SK-N-SH treated with all-trans-retinoic acid at 6 μM for 48 hours (cell line): ENCODE data around the gene RAC2.

ENCODE experiments used
- ATAC-seq: fragments of 200-7000 bp; cut with Tn5 transposase; 3 replicates; pipeline ENCODE4 v1.9.1; 2020; ENCODE audit warnings: mild to moderate bottlenecking, moderate library complexity
- ARNTL ChIP-seq: fragments of 450-650 bp; formaldehyde crosslinking; IDR thresholded peaks from 2 replicates; pipeline ENCODE4 v1.5.0; 2020; ENCODE audit warnings: low read depth, mild to moderate bottlenecking, moderate library complexity, borderline replicate concordance
- CREB5 ChIP-seq: fragments of 250-450 bp; sonication (Bioruptor Pico); IDR thresholded peaks from 2 replicates; pipeline ENCODE4 v1.5.1; 2020; ENCODE audit warnings: low read depth, mild to moderate bottlenecking, moderate library complexity
- CSDC2 ChIP-seq: fragments of 250-450 bp; sonication (Bioruptor Pico); IDR thresholded peaks from 2 replicates; pipeline ENCODE4 v1.5.0; 2020; ENCODE audit warnings: mild to moderate bottlenecking, moderate library complexity
- CSRNP3 ChIP-seq: fragments of 250-450 bp; sonication (Bioruptor Pico); IDR thresholded peaks from 2 replicates; pipeline ENCODE4 v1.5.1; 2021; ENCODE audit warnings: mild to moderate bottlenecking, moderate library complexity
- ESRRG ChIP-seq: fragments of 250-450 bp; sonication (Bioruptor Pico); IDR thresholded peaks from 2 replicates; pipeline ENCODE4 v1.6.1; 2021; ENCODE audit warnings: mild to moderate bottlenecking
- GLIS3 ChIP-seq: fragments of 250-450 bp; sonication (Bioruptor Pico); IDR thresholded peaks from 2 replicates; pipeline ENCODE4 v1.5.0; 2020; ENCODE audit warnings: mild to moderate bottlenecking, moderate library complexity
- OSR1 ChIP-seq: fragments of 250-450 bp; sonication (Bioruptor Pico); IDR thresholded peaks from 2 replicates; pipeline ENCODE4 v1.8.0; 2022; ENCODE audit warnings: moderate library complexity, mild to moderate bottlenecking, inconsistent platforms
- POU6F1 ChIP-seq: fragments of 250-450 bp; sonication (Bioruptor Pico); IDR thresholded peaks from 2 replicates; pipeline ENCODE4 v1.8.0; 2021; ENCODE audit warnings: low read depth, mild to moderate bottlenecking, moderate library complexity, borderline replicate concordance
- RARB ChIP-seq: fragments of 250-450 bp; sonication (Bioruptor Pico); IDR thresholded peaks from 2 replicates; pipeline ENCODE4 v1.8.0; 2021; ENCODE audit warnings: mild to moderate bottlenecking, moderate library complexity
- SNAI2 ChIP-seq: fragments of 250-450 bp; sonication (Bioruptor Pico); IDR thresholded peaks from 2 replicates; pipeline ENCODE4 v1.5.0; 2020; ENCODE audit warnings: mild to moderate bottlenecking, moderate library complexity
- TOX ChIP-seq: fragments of 250-450 bp; sonication (Bioruptor Pico); IDR thresholded peaks from 2 replicates; pipeline ENCODE4 v1.8.0; 2021; ENCODE audit warnings: mild to moderate bottlenecking, moderate library complexity, borderline replicate concordance
- TSHZ2 ChIP-seq: fragments of 250-450 bp; sonication (Bioruptor Pico); IDR thresholded peaks from 2 replicates; pipeline ENCODE4 v1.5.0; 2020; ENCODE audit warnings: mild to moderate bottlenecking, moderate library complexity
- ZC3H10 ChIP-seq: fragments of 250-450 bp; sonication (Bioruptor Pico); IDR thresholded peaks from 2 replicates; pipeline ENCODE4 v1.5.1; 2021; ENCODE audit warnings: mild to moderate bottlenecking, moderate library complexity
- ZFP3 ChIP-seq: fragments of 250-450 bp; sonication (Bioruptor Pico); IDR thresholded peaks from 2 replicates; pipeline ENCODE4 v1.5.0; 2020; ENCODE audit warnings: mild to moderate bottlenecking, moderate library complexity
- ZFP30 ChIP-seq: fragments of 450-650 bp; formaldehyde crosslinking; IDR thresholded peaks from 2 replicates; pipeline ENCODE4 v1.5.0; 2022; ENCODE audit warnings: mild to moderate bottlenecking, moderate library complexity
- ZNF70 ChIP-seq: fragments of 450-650 bp; formaldehyde crosslinking; IDR thresholded peaks from 2 replicates; pipeline ENCODE4 v1.5.0; 2020; ENCODE audit warnings: mild to moderate bottlenecking, moderate library complexity
- ZNF8 ChIP-seq: fragments of 450-650 bp; formaldehyde crosslinking; IDR thresholded peaks from 2 replicates; pipeline ENCODE4 v1.5.0; 2020; ENCODE audit warnings: mild to moderate bottlenecking, moderate library complexity
- TF ChIP-seq, protein P1 (sequence below): fragments of 250-450 bp; sonication (Bioruptor Pico); IDR thresholded peaks from 2 replicates; pipeline ENCODE4 v1.8.0; 2020; ENCODE audit warnings: mild to moderate bottlenecking, moderate library complexity, borderline replicate concordance

RAC2 gene

DNA sequence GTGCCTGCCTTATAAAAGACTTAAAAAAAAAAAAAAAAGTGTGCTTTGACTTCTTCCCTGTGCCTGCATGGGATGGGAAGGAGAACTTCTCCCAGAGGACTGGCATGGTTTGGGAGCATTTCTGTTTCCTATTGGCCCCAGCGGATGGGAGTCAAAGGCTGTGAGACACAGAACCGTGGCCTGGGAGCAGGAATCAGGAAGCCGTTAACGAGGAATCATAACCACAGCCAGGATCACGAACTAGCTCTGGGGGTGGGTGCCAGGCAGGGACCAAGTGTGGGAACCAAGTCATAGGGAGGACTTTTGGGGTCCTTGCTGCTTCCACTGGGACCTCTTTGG, 56.5 kb downstream of the RAC2 start (continued):
- TF ChIP-seq POU6F1 (no peak), OSR1 (no peak), ZFP3 (CRISPR knock-in tag) (no peak), CSDC2 (CRISPR knock-in tag) (no peak), GLIS3 (CRISPR knock-in tag) (no peak), TOX (no peak), RARB (CRISPR knock-in tag) (no peak)
- TF ChIP-seq, protein P1, sequence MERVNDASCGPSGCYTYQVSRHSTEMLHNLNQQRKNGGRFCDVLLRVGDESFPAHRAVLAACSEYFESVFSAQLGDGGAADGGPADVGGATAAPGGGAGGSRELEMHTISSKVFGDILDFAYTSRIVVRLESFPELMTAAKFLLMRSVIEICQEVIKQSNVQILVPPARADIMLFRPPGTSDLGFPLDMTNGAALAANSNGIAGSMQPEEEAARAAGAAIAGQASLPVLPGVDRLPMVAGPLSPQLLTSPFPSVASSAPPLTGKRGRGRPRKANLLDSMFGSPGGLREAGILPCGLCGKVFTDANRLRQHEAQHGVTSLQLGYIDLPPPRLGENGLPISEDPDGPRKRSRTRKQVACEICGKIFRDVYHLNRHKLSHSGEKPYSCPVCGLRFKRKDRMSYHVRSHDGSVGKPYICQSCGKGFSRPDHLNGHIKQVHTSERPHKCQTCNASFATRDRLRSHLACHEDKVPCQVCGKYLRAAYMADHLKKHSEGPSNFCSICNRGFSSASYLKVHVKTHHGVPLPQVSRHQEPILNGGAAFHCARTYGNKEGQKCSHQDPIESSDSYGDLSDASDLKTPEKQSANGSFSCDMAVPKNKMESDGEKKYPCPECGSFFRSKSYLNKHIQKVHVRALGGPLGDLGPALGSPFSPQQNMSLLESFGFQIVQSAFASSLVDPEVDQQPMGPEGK, result no peak

DNA sequence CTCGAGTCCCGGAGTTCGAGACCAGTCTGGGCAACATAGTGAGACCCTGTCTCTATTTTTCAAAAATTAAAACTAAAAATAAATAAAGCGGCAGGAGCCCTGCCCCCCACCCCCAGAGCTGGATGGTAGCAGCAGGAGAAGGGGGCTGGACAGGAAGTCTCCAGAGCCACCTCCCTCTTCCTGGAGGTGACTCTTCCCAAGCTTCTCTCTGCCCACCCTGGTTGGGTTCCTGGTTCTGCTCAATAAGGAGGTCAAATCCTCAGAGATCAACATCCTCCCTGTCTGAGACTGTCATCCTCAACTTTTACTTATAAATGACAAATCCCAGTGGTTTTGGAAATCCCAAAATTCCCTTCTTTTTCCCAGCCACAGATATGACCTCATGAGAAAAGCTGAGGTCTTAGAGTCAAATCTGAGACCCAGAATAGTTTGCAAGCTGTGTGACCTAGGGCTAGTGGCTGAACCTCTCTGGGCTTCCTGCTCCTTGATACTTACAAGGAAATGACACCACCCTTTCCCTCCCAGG, 57.0 kb downstream of the RAC2 start:
- ATAC-seq, result no peak

DNA sequence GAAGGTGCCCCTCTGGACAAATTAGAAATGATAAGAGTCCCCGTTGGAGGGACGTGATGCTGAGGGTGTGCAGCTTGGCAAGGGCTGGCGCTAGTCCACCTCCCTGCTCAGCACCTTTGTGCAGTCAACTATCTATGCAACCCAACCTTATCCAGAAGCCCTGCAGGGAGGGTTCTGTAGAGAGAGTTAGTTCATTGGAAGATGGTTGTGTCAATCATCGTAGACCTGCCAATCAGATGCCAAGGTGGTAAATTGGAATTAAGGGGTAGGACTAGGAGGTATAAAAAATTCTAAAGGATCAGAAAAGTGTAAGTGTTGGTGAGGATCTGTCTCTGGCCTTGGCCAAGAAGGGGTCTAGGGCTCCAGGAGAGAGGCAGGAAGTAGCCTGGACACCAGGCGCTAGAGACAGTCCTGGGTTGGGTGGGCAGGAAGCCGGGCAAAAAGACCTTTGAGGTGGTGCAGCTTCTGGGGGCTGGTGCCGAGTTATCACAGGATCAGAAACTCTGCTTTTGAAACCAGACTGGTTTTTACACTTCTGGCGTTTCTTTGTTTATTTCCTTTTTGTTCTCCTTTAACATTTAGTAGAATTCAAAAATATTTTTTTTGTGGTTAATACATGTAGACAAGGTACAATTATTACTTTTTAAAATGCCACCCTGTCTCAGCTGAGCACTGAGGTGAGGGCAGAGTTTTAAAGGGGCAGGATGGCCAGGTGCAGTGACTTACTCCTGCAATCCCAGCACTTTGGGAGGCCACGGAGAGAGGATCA, 57.7 kb downstream of the RAC2 start:
- ATAC-seq, result peak; percentile 41
- no peak for TF ChIP-seq RARB (CRISPR knock-in tag)
- TF ChIP-seq CSDC2 (CRISPR knock-in tag), result no peak
- no peak for TF ChIP-seq OSR1
- no peak for TF ChIP-seq SNAI2 (CRISPR knock-in tag)
- TF ChIP-seq ZNF70 (CRISPR knock-in tag), result no peak
- TF ChIP-seq TOX, result no peak

More for the DNA sequence above, 57.0 kb downstream of the RAC2 start:
- TF ChIP-seq CSDC2 (CRISPR knock-in tag) (no peak), GLIS3 (CRISPR knock-in tag) (0 out of 2 replicates have a peak, but pooled peaks have one; percentile 58), TSHZ2 (CRISPR knock-in tag) (no peak)

DNA sequence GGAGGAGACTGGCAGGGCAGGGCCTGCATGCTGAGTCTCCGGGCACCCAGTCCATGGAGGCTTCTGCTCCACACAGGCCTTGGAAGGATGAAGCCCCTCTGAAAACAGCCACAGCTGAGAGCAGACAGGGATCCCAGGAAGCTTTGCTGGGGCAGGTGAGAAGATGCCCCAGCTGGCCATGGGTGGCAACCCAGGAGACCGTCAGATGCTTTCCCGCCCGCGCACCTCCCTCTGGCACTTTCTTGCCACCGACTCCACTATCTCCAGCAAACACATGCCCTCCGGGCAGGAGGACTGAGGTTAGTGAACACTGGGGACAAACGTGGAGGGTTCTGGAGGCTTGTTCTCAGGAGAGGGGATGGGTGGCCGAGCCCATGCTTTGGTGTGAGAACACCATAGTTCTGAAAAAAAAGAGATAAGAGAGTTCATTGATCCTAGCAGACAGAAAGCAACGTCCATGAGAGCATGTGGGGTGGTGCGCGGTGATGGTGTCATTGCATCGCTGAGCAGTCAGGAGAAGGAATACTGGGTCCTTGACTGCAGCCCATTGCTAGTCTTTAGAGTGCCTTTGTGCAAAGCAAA, 58.3 kb downstream of the RAC2 start:
- no peak for ATAC-seq
- no peak for TF ChIP-seq ZNF70 (CRISPR knock-in tag)
- TF ChIP-seq ZFP30 (CRISPR knock-in tag), result no peak
- no peak for TF ChIP-seq CREB5 (CRISPR knock-in tag)
- TF ChIP-seq GLIS3 (CRISPR knock-in tag), result no peak
- TF ChIP-seq ESRRG, result no peak
- TF ChIP-seq ARNTL (CRISPR knock-in tag), result no peak
- no peak for TF ChIP-seq ZC3H10
- TF ChIP-seq ZNF8 (CRISPR knock-in tag), result no peak
- TF ChIP-seq ZFP3 (CRISPR knock-in tag), result no peak
- no peak for TF ChIP-seq SNAI2 (CRISPR knock-in tag)
- no peak for TF ChIP-seq OSR1

DNA sequence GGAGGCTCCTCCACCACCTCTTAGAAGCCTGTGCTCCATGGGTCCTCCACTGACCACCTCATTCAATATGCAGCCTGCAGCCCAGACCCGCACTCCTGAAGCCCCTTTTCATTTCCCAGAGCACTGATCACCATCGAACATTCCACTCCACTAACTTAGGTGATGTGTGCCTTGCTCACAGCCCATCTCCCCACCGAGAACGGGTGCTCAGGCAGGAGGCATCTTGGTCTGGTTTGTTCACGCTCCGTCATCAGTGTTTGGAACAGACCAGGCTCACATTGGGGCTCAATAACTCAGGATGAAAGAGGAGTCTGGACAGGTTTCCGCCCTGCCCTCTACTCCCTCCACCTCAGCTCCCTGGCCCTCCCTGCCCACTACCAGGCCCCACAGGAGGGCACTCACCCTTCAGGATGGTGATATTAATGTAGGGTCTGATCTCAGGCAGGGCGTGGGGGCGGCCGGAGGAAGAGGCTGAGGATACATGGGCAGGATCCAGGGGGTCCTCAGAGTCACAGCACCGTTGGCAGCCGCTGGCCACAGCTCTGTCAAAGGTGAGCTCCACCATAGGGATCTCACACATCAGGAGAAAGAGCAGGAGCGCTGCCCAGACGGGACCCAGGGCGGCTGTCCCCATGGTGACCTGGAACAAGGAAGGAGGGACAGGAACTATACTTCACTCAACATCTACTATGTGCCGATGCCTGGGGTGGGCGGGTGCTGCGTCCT, 59.1 kb downstream of the RAC2 start:
- no peak for TF ChIP-seq RARB (CRISPR knock-in tag)
- no peak for TF ChIP-seq SNAI2 (CRISPR knock-in tag)
- no peak for TF ChIP-seq ZC3H10
- no peak for TF ChIP-seq TOX
- TF ChIP-seq ARNTL (CRISPR knock-in tag), result no peak
- TF ChIP-seq CREB5 (CRISPR knock-in tag), result no peak
- TF ChIP-seq ZNF70 (CRISPR knock-in tag), result no peak
- no peak for TF ChIP-seq ZFP30 (CRISPR knock-in tag)
- no peak for TF ChIP-seq ESRRG
- no peak for TF ChIP-seq ZNF8 (CRISPR knock-in tag)
- no peak for TF ChIP-seq CSRNP3 (CRISPR knock-in tag)
- no peak for TF ChIP-seq POU6F1
- no peak for ATAC-seq
